Neural crest cell (in vitro differentiated cells): ENCODE measurements around the gene CUL1. TPM values are rescaled to one million over a fixed set of nuclear protein-coding genes. Genes with fewer than 3 reads are reported as not detected.

Experiments
- DNase-seq: peaks from one replicate; pipeline ENCODE4 v3.0.0; 2021; ENCODE audit warnings: low read depth, mixed read lengths, low spot score
- H3K27ac Mint-ChIP-seq: one replicate; pipeline ENCODE4 v1.8.0; 2021; ENCODE audit warnings: mild to moderate bottlenecking, mixed read lengths; ENCODE audit not compliant: unreplicated experiment
- H3K27me3 Mint-ChIP-seq: 2 replicates; pipeline ENCODE4 v1.8.0; 2021; ENCODE audit warnings: low read depth, mild to moderate bottlenecking, mixed read lengths
- H3K36me3 Mint-ChIP-seq: 2 replicates; pipeline ENCODE4 v1.8.0; 2021; ENCODE audit warnings: low read depth, mild to moderate bottlenecking, mixed read lengths
- H3K4me1 Mint-ChIP-seq: 2 replicates; pipeline ENCODE4 v1.8.0; 2021; ENCODE audit warnings: mixed read lengths
- H3K4me3 Mint-ChIP-seq: one replicate; pipeline ENCODE4 v1.8.0; 2021; ENCODE audit warnings: mild to moderate bottlenecking, mixed read lengths
- H3K9me3 Mint-ChIP-seq: 2 replicates; pipeline ENCODE4 v1.8.0; 2021; ENCODE audit warnings: mixed read lengths
- total RNA-seq: library from RNA; stranded (reverse); gene quantifications from 2 replicates; pipeline ENCODE4 v1.2.1, GENCODE V29; 2021
- TF ChIP-seq, protein P1 (sequence below): fragments of 200-600 bp; sonication (generic); conservative IDR thresholded peaks from 2 replicates; pipeline ENCODE4 v1.5.0; 2021; ENCODE audit warnings: antibody characterized with exemption, mild to moderate bottlenecking

CUL1 gene
- total RNA-seq, 1 donor from 2014 or later: 70.0 TPM

- Mint-ChIP-seq H3K4me3 (no peak overlapping the region), H3K27ac (no peak overlapping the region)
Observed at GRCh38 chr7:148723166-148723559, 24.5 kb downstream of the CUL1 start.

DNA sequence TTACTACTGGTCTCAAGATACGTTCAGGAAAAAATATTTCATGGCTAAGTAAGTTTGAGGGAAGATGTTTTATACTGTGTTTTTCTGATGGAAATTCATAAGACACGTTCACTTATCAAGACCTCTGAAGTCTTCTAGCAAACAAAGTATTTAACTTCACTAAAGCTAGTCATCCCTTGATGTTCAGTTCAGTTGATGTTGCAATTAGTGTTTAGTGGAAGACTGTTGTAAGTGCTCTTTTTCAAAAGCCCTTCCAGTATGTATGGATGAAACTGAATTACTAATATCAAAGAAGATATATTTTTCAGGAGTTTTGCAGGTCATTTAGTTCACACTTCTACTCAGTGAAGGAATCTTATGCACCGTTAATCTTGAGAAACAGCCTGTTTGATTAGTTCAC is 25.1 kb downstream of the CUL1 start:
- no peaks in the 10 kb centered on the region for H3K9me3 Mint-ChIP-seq
- no peaks in the 10 kb centered on the region for H3K27me3 Mint-ChIP-seq
- TF ChIP-seq, protein P1, sequence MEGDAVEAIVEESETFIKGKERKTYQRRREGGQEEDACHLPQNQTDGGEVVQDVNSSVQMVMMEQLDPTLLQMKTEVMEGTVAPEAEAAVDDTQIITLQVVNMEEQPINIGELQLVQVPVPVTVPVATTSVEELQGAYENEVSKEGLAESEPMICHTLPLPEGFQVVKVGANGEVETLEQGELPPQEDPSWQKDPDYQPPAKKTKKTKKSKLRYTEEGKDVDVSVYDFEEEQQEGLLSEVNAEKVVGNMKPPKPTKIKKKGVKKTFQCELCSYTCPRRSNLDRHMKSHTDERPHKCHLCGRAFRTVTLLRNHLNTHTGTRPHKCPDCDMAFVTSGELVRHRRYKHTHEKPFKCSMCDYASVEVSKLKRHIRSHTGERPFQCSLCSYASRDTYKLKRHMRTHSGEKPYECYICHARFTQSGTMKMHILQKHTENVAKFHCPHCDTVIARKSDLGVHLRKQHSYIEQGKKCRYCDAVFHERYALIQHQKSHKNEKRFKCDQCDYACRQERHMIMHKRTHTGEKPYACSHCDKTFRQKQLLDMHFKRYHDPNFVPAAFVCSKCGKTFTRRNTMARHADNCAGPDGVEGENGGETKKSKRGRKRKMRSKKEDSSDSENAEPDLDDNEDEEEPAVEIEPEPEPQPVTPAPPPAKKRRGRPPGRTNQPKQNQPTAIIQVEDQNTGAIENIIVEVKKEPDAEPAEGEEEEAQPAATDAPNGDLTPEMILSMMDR: no peak
- H3K27ac Mint-ChIP-seq: no peak overlapping the region
- H3K4me1 Mint-ChIP-seq: peaks cover 21% of the 10 kb centered on the region
- H3K36me3 Mint-ChIP-seq: peaks cover 5% of the 10 kb centered on the region
- DNase-seq: no peak
- H3K4me3 Mint-ChIP-seq: no peak overlapping the region

More at GRCh38 chr7:148723166-148723559, 24.5 kb downstream of the CUL1 start:
- Mint-ChIP-seq H3K27me3 (no peaks in the 10 kb centered on the region), H3K4me1 (peaks cover 26% of the 10 kb centered on the region), H3K36me3 (peaks cover 8% of the 10 kb centered on the region), H3K9me3 (no peaks in the 10 kb centered on the region)
- TF ChIP-seq, protein P1: no peak
- DNase-seq: no peak

GRCh38 chr7:148726385-148726784 is 27.7 kb downstream of the CUL1 start:
- Mint-ChIP-seq H3K27ac (no peak overlapping the region), H3K36me3 (peaks cover 5% of the 10 kb centered on the region), H3K4me1 (peaks cover 13% of the 10 kb centered on the region), H3K27me3 (no peaks in the 10 kb centered on the region), H3K4me3 (no peak overlapping the region), H3K9me3 (no peaks in the 10 kb centered on the region)
- DNase-seq: no peak
- TF ChIP-seq, protein P1: no peak

DNA sequence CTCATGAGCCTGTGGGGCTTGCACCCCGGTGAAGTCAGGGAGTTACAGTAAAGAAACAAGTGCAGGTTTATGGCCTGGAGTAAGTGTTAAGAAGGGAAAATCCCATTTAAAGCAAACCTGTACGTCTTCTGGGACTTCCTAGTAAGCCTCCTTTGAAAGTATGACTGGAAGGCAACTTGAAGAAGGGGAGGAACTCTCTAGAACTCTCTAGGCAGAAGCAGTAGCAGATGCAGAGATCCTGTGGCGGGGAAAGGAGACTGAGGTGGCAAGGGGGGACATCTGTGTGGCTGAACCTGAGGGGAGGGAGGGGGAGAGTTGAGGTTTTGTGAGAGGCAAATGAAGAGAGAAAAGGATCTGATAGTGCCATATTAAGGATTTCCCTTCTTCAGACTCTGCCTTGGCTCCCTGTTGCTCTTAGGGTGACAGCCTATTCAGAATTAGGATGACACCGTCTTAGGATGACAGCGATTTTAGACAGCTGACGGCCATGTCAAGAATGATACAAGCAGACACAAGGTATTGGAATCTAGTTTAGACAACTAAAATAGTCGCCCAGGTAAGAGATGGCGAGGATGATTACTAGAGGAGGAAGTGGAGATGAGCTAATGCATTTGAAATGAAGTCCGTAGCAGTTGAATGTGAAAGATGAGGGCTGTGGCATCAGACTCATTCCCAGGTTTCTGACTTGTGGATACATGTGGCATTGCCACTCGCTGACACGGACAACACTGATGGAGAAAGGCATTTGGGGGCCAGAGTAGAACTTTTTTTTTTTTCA is 29.0 kb downstream of the CUL1 start:
- Mint-ChIP-seq H3K9me3 (no peaks in the 10 kb centered on the region), H3K4me1 (peaks cover 13% of the 10 kb centered on the region), H3K36me3 (peaks cover 5% of the 10 kb centered on the region), H3K4me3 (no peak overlapping the region), H3K27me3 (no peaks in the 10 kb centered on the region), H3K27ac (no peak overlapping the region)
- TF ChIP-seq, protein P1: no peak
- no peak for DNase-seq

GRCh38 chr7:148729984-148730733 is 31.5 kb downstream of the CUL1 start:
- TF ChIP-seq, protein P1: no peak
- DNase-seq: no peak
- Mint-ChIP-seq H3K27me3 (no peaks in the 10 kb centered on the region), H3K36me3 (peaks cover 9% of the 10 kb centered on the region), H3K27ac (no peak overlapping the region), H3K4me3 (no peak overlapping the region), H3K9me3 (no peaks in the 10 kb centered on the region), H3K4me1 (peaks cover 7% of the 10 kb centered on the region)
